C4-2B (cell line): ENCODE measurements around the gene VSTM4.

ENCODE experiments used
- H3K27ac ChIP-seq: fragments of 450-650 bp; 2 replicates; pipeline ENCODE4 v1.5.1; 2017
- CTCF ChIP-seq: fragments of 450-650 bp; conservative IDR thresholded peaks from 2 replicates; pipeline ENCODE4 v1.5.1; 2017; ENCODE audit warnings: mild to moderate bottlenecking
- ZFX ChIP-seq: fragments of 450-650 bp; IDR thresholded peaks from 2 replicates; pipeline ENCODE4 v1.6.1; 2017

Gene VSTM4

GRCh38 chr10:49138361-49138891 is 23.1 kb upstream of the VSTM4 start:
- H3K27ac ChIP-seq: no peak overlapping the region
- TF ChIP-seq CTCF (no peak), ZFX (no peak)

- no peak overlapping the region for H3K27ac ChIP-seq
- no peak for TF ChIP-seq ZFX
- no peak for TF ChIP-seq CTCF
These were observed 21.2 kb upstream of the VSTM4 start for GRCh38 chr10:49136525-49136924.

GRCh38 chr10:49135575-49136313 is 20.4 kb upstream of the VSTM4 start:
- no peak overlapping the region for H3K27ac ChIP-seq
- TF ChIP-seq ZFX: no peak
- no peak for TF ChIP-seq CTCF

- TF ChIP-seq ZFX (no peak), CTCF (no peak)
- H3K27ac ChIP-seq: no peak overlapping the region
These were observed 19.0 kb upstream of the VSTM4 start for GRCh38 chr10:49134327-49134726.

- TF ChIP-seq CTCF (no peak), ZFX (no peak)
- H3K27ac ChIP-seq: no peak within 1 kb of the TSS
These were observed 18.5 kb upstream of the VSTM4 start, which contains the start of gene FAM170B for GRCh38 chr10:49133706-49134248. Gene FAM170B, minus strand, starts transcription at chr10:49134021. Its CDS starts 103 bp downstream, at chr10:49133918.

GRCh38 chr10:49132362-49132737 is 17.0 kb upstream of the VSTM4 start:
- H3K27ac ChIP-seq: no peak overlapping the region
- no peak for TF ChIP-seq ZFX
- TF ChIP-seq CTCF: no peak
